HL-60/S4 treated with retinoic acid at 250 ng/mL for 4 days and 3 days (cell line): Measurements from ENCODE around the gene FUS.
"Not testable (repeated sequence)": the region's sequence is repeated elsewhere in the genome, so short reads cannot be mapped to it uniquely, and the experiment has no call there.

ENCODE experiments used
- in situ Hi-C: fragments of 300-500 bp; cut with MboI; formaldehyde crosslinking; loops from 2 replicates; pipeline ENCODE4 v1.7.0; 2022; ENCODE audit warnings: low sequenced_read_pairs

FUS gene

DNA sequence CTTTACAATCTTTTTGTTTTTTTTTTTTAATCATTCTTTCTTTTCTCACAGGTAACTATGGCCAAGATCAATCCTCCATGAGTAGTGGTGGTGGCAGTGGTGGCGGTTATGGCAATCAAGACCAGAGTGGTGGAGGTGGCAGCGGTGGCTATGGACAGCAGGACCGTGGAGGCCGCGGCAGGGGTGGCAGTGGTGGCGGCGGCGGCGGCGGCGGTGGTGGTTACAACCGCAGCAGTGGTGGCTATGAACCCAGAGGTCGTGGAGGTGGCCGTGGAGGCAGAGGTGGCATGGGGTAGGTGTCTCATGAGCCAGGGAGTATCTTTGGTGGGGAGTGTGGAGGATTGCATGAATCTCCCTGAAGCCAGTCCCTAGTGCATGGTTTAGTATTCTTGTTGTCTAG is 4.9 kb downstream of the FUS start:
- in situ Hi-C loops, result no loop called here

DNA sequence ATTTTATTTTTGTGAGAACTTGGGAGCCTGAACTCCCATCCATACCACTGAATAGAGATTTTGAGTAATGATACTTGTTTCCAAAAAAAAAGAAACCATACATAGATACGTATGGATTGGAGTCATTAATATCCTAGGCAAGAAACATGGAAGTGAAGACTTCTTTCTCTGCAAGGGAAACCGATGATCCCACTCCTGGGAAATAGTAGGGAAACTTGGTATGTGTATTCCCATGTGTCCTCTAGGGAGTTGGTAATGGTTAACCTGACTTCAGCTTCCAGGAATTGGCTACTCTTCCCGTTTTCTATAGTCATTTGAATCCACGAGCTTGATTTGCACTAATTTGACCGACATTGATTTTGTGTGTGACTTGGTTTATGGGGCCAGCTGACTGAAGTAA is 5.4 kb downstream of the FUS start:
- in situ Hi-C loops, result no loop called here

DNA sequence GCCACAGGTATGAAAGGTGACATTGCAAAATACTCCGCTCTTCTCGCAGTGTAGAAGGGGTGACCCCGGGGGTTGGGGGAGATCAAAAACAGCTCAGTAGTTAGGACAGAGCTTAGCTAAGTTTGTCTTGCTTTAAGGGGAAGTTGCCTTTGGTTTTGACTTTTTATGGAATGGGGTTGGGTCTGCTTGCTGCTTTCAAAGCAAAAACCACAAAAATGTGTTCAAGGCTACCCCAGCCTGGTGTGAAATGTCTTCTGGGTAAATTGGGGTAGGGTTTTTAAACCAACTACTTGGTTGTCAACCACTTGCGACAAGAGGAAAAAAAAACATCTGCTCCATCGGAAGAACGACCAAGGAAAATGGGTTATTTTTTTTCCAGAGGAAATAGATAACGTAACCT is 6.2 kb downstream of the FUS start:
- in situ Hi-C loops, result no loop called here

DNA sequence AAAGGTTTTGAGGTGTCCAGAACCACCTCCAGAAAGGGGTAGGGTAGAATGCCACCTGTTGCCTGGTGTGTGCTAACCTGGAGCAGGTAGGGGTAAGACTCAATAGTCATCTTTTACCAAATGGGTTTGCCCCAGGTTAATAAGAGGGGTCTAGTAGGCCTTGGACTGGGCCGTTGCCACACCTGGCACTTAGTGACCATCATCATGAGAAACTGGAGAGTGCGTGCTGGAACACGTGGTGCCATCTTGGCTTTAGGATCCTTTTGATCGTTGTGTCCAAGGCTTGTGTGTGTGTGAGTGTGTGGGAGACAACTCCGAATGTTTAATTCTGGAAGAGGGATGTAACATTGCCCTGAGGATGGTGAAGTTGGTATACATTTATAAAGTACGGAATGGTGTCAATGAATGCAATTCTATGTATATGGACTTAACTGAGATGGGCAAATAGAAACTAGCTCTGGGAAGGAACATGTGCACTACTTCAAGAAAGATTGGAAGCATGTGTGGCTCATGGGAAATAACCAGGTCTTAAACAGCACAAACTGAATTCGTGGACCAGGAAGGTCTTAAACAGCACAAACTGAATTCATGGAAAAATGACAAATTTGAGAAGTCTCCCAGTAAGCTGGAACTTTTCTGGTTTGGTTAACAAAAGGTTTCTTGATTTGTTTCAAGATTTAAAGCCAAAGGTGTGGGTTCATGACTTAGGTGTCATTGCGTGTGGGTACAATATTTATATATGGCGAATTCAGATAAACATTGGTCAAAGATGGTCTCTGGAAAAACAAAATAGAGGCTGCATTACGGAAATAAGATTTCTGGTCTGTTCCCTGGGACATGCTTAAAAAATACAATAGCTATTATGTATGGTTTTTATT is 7.2 kb downstream of the FUS start:
- in situ Hi-C loops, result no loop called here

DNA sequence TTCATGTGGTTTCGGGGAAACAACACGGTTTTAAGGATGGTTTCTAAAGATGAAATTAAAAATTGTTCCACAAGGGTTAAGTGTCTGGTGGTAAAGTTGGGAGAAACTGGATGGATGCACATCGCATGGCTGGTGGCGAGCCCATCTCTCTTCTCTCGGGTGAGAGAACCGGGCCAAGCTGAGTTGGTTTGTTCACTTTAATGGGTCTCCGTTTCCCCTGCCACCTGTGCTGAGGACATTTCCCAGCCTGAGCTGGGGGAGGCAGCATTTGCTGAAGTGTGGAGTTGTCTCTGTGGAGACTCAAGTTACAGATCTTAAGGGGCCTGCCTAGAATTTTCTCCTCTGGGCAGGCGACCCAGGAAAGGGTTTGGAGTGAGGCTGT is 7.9 kb downstream of the FUS start:
- in situ Hi-C loops, result no loop called here

DNA sequence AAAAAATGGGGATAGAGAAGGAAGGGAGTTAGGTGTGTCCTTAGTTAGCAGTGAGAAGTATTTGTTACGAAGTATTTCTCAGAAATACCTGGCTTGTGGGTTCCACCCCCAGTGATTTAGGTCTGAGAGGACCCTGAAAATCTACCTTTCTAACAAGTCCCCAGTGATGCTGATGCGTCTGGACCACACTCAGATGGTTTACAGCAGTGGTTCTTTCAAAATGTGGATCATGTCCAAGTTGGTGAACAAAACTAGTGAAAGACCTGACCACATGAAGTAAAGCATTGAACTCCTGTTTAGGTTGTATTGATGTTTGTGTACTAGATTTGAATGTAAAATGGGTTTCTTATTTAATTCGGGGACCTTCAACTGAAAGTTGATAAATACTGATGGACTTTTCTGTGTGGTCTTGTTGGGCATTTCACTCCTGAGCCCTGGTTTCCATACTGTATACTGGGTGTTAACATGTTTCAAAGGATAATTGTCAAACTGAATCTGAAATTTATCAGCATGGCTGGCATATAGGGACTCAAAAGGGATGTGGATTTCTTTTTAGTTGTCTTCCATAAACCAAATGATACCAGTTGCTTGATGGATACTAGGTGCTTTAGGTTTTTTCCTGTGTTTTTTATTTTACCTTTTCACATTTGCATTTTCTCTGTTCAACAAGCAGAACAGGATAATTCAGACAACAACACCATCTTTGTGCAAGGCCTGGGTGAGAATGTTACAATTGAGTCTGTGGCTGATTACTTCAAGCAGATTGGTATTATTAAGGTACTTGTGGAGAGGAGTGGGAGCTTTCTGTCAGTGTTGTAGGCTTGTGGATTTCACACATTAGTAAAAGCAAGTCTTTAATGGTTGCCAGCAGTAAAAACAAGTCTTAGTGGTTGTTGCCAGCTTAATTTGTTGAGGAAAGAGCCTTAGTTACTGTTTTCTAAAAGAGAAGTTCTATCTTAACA is 8.8 kb downstream of the FUS start:
- in situ Hi-C loops, result no loop called here

DNA sequence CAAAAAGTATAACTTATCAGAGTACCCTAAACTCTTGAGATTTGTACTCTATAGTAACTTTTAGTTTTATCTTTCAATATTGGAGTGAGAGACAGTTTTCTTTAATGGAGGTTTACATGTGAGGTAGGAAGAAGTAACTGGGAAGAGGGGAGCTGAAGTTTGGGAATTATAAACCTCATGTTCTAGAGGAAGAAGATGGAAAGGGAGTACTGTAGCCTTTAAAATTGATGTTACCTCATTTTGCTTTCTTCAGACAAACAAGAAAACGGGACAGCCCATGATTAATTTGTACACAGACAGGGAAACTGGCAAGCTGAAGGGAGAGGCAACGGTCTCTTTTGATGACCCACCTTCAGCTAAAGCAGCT is 9.5 kb downstream of the FUS start:
- in situ Hi-C loops, result no loop called here

DNA sequence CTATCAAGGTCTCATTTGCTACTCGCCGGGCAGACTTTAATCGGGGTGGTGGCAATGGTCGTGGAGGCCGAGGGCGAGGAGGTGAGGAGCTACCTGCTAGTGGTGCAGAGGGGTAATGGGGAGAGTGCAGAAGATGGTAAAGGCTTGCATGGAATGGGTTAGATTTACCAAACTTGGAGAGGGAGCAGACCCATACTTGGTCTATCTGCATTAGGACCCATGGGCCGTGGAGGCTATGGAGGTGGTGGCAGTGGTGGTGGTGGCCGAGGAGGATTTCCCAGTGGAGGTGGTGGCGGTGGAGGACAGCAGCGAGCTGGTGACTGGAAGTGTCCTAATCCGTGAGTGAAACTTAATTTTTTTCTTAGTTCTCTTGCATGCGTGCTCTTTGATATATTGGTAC is 10.1 kb downstream of the FUS start:
- in situ Hi-C loops, result no loop called here

DNA sequence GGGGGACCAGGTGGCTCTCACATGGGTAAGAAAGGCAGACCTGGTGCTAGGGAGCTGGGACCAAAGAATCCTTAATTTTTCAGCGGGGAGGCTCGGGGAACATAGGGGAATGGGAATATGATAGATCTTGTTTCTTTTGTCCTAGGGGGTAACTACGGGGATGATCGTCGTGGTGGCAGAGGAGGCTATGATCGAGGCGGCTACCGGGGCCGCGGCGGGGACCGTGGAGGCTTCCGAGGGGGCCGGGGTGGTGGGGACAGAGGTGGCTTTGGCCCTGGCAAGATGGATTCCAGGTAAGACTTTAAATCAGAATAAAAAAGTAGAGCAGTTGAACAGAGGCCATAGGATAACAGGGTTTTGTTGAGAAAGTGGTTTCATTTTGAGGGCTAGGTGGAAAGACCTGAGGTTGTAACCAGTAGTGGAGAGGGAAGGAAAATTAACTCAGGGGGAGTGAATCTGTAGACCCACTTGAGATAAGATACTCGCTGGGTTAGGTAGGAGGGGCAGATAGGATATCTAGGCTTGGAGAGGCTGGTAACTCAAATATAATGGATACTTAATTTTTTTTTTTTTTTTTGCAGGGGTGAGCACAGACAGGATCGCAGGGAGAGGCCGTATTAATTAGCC is 11.0 kb downstream of the FUS start:
- in situ Hi-C loops, result no loop called here

DNA sequence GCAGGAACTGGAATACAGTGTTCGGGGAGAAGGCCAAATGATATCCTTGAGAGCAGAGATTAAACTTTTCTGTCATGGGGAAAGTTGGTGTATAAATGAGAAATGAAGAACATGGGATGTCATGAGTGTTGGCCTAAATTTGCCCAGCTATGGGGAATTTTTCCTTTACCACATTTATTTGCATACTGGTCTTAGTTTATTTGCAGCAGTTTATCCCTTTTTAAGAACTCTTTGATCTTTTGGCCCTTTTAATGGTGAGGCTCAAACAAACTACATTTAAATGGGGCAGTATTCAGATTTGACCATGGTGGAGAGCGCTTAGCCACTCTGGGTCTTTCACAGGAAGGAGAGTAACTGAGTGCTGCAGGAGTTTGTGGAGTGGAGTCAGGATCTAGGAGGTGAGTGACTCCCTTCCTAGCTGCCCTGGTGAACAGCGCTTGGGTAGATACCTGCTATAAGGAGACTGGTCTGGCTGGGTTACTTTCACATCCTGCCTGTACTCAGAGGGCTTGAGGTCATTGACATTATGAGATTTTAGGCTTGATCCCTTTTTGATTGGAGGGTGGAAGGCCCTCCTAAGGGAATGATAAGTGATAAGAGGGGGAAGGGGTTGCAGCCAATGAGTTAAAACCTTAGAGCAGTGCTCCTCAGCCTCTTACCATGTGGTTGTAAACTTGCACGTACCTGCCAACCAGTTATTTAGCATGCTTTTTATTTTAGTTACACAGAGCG is 11.9 kb downstream of the FUS start:
- in situ Hi-C loops, result no loop called here

DNA sequence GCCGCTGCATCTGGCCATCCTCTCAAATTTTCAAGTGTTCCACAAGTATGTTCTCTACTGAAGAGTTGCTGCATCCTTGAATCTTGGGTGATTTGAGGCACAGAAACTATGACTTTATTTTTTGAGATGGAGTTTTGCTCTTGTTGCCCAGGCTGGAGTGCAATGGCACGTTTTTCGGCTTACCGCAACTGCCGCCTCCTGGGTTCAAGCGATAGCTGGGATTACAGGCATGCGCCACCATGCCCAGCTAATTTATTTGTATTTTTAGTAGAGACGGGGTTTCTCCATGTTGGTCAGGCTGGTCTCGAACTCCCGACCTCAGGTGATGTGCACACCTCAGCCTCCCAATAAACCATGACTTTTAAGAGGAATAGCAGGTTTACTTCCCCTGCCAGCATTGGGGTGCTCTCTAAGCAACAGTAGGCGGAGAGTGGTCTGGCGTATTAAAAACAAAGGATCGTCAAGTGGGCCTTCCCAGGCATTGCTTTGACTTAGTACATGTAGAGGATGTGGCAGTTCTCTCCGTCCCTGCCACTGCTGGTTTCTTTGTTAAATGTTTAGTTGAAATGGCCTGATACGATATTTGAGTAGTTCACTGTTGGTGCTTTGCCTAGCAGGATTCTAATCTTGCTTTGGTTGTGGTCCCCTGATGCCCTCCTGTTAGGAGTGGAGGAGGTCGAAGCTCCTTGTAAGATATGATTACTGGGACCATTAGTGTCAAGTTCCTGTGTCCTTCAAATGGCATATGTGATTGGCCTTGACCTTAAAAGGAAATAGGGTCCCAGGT is 13.1 kb downstream of the FUS start:
- in situ Hi-C loops, result no loop called here

DNA sequence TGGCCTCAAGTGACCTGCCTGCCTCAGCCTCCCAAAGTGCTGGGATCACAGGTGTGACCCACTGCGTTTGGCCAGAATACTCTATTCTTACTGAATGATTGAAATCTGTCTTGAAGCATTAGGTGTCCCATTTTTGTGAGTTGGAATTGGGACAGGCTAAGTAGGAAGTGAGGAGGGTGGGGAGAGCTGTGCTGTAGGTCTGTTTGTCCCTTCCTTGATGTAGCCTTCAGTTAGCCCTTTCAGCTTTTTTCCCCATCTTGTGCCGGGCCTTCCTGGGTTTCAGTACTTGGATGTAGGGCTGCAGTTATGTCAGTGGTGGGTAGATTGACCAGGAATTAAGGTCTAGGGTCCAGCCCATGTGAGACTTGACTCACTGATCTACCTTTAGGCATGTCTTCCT is 13.9 kb downstream of the FUS start:
- in situ Hi-C loops, result no loop called here

DNA sequence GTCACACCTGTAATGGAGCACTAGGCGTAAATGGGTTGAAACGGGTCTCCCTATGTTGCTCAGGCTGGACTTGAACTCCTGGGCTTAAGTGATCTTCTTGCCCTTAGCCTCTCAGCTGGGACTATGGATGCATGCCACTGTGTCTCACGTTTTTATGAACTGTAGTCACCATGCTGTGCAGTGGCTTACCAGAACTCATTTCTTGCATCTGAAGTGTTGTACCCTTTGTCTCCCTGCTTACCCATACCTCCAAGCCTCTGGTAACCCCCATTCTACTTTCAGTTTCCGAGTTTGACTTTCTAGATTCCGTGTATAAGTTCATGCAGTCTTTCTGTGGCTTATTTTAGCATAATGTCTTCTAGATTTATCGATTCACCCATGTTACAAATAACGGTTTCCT is 15.0 kb downstream of the FUS start:
- in situ Hi-C loops, result no loop called here

DNA sequence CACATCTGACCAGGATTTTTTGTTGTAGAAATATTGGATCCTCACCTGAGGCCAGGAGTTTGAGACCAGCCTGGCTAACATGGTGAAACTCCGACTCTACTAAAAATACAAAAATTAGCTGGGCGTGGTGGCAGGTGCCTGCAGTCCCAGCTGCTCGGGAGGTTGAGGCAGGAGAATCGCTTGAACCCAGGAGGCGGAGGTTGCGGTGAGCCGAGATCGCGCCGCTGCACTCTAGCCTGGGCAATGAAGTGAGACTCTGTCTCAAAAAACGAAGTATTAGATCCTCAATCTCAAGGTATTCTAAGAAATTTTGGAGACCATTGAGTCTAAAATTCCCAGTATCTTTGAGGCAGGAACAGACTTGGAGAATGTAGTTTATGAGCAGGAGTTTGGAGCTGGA is 15.9 kb downstream of the FUS start:
- in situ Hi-C loops, result not testable (repeated sequence)

DNA sequence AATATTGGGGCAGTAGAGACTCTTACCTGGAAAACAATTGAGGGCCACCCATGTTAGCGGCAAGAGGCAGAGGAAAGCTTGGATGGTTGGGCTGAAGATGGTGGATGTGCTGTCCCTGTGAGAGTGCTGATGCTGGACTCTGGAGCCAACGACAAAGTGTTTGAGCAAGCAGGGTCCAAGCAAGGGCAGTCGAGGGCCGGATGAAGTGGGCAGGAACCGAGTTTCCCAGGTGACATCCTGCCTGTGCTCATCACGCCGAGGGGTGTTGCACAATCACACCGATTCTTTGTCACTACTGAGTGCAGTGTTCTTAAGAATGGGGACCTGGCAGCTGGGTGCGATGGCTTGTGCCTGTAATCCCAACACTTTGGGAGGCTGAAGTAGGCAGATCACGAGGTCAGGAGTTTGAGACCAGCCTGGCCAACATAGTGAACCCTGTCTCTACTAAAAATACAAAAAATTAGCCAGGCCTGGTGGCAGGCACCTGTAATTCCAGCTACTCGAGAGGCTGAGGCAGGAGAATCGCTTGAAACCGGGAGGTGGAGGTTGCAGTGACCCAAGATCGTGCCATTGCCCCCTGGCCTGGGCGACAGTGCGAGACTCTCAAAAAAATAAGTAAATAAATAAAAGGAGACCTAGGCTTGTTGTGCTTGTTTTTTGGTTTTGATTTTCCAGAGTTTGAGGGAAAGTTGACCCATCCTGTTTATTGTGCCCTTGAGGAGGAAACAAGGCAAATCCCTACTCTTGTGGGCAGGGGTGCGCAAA is 16.6 kb downstream of the FUS start:
- in situ Hi-C loops, result no loop called here

DNA sequence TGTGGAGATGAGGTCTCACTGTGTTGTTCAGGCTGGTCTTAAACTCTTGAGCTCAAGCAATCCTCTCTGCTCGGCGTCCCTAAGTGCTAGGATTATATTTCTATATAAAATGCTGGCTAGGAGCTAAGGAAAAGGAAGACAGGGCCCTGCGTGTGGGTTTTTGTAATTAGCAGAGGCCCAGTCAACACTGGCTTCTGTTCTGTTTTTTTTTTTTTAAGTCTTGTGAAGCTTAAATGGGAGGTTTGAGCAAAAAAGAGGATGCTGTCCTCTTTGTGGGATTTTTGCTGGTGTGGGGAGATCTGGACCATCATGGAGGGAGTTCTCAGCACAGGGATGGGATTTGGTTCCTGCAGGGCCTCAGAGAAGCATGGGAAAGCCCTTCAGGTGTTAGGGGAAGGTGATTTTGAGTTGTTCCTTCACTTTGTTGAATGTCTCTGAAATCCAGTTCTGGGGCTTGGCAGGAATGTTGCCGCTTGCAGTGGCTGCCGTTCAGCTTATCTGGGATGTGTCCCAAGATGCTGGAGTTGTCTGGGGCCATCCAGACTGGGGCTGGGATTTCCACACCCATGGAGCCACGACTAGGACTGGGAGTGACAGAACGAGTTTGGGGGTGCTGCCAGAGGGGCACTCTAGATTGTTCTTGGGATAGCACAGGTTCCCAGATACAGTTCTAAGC is 18.4 kb downstream of the FUS start:
- in situ Hi-C loops, result no loop called here

DNA sequence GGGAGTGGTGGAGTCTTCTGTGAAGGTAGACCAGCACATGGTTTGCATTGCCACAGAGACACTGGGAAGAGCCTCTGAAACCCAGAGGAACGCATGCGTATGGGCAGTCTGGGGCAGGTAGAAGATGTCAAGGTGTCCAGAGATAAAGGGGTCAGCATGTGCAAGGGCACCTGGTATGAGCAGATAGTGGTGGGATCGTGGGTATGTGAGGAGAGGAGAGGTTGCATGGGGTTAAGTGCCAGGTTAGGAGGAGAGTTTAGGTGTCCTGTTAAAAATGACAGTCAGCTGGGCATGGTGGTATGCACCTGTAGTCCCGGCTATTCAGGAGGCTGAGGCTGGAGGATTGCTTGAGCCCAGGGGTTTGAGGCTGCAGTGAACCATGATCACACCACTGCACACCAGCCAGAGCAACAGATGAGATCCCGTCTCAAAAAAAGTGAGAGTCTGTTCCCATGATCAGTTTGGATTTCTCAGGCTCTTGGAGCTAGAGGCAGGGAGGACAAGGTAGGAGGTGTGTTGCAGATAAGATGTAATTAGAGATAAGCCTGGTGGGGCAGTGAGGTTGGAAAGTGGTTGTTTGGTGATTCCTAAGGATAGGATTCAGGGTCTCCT is 19.6 kb downstream of the FUS start:
- in situ Hi-C loops, result no loop called here

DNA sequence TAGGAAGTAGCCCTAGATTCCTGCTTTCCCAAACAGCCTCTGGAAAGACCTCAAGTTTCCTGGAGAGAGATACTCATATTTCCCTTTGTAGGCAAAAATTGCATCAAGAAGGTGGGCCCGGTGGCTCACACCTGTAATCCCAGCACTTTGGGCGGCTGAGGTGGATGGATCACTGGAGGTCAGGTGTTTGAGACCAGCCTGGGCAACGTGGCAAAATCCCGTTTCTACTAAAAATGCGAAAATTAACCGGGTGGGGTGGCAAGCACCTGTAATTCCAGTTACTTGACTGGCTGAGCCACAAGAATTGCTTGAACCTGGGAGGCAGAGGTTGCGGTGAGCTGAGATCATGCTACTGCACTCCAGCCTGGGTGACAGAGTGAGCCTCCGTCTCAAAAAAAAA is 20.2 kb downstream of the FUS start:
- in situ Hi-C loops, result not testable (repeated sequence)
